ENCODE data around the gene PTPRD.

DNA sequence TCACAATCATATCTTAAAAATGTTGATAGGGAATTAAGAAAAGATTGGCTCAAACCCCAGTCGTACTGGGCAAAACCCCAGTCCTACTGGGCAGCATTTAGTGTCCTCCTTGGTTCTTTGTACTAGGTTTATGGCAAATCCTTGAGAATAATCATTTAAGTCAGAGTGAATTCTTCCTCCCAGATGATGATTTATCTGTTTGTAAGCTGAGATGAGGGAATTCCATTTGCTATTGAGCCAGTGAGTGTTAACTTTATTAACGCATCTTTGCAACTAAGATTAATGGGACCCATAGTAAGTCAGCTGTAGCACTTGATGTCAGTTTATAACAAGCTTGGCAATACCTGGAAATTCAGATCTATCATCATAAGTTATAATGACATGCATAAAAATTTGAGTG is 1991.4 kb downstream of the PTPRD start:
- TF ChIP-seq CTCF (conservative IDR thresholded peaks at IDR 0.05 in 1 of 2, IDR thresholded peaks at IDR 0.05 in 1 of 2; ENCODE audit: extremely low read depth in 1 of 2, insufficient read depth in 1 of 2, low read depth in 1 of 2, low read length in 2 of 2): no peak
- TF ChIP-seq EZH2 (IDR thresholded peaks at IDR 0.05; ENCODE audit: borderline replicate concordance, low read length): no peak
